Stimulated activated CD4-positive, alpha-beta T cell treated with anti-CD3 and anti-CD28 coated beads, Interleukin-2, amount 100 ng/mL, for 4 hours (primary cell): Measurements from ENCODE around the gene EID3.

Source experiments
- DNase-seq: peaks from one replicate; pipeline ENCODE4 v3.0.0-alpha.2; 2020; ENCODE audit warnings: low read depth

The EID3 gene

GRCh38 chr12:104340177-104340576 is 36.6 kb downstream of the EID3 start:
- DNase-seq: no peak

- DNase-seq: no peak
These were observed 37.5 kb downstream of the EID3 start for GRCh38 chr12:104340925-104341611.

GRCh38 chr12:104342147-104342546 is 38.6 kb downstream of the EID3 start:
- no peak for DNase-seq

- no peak for DNase-seq
These were observed 39.2 kb downstream of the EID3 start for GRCh38 chr12:104342635-104343249.

GRCh38 chr12:104344682-104345081 is 41.1 kb downstream of the EID3 start:
- no peak for DNase-seq

- no peak for DNase-seq
These were observed 41.9 kb downstream of the EID3 start for GRCh38 chr12:104345234-104346066.

GRCh38 chr12:104347374-104348075 is 44.0 kb downstream of the EID3 start:
- DNase-seq: no peak

- no peak for DNase-seq
These were observed 44.9 kb downstream of the EID3 start for GRCh38 chr12:104348283-104348993.

- no peak for DNase-seq
These were observed 45.5 kb downstream of the EID3 start for GRCh38 chr12:104348994-104349494.

GRCh38 chr12:104350211-104351056 is 46.9 kb downstream of the EID3 start:
- DNase-seq: no peak

GRCh38 chr12:104351057-104351983 is 47.8 kb downstream of the EID3 start:
- no peak for DNase-seq

- DNase-seq: no peak
These were observed 48.7 kb downstream of the EID3 start for GRCh38 chr12:104352106-104352713.

GRCh38 chr12:104353012-104353981 is 49.8 kb downstream of the EID3 start:
- no peak for DNase-seq

- no peak for DNase-seq
These were observed 50.8 kb downstream of the EID3 start for GRCh38 chr12:104354167-104354867.
